Naive B cell (primary cell): ENCODE results near the gene TLL2. TPM values are rescaled to one million over a fixed set of nuclear protein-coding genes. Genes with fewer than 3 reads are reported as not detected.

Source experiments
- ATAC-seq, 2 donors: fragments of 150-1000 bp; cut with Tn5 transposase; 2 replicates each; pipeline ENCODE4 v1.10.0; 2021; ENCODE audit warnings: low read depth in 2 of 2, mild to moderate bottlenecking in 2 of 2, moderate library complexity in 2 of 2
- DNase-seq: peaks from one replicate; pipeline ENCODE4 v3.0.0; 2022
- H3K27ac Mint-ChIP-seq, 6 donors: one replicate each; pipeline ENCODE4 v1.8.0; 2020 to 2022; ENCODE audit warnings: mild to moderate bottlenecking in 6 of 6, mixed read lengths in 6 of 6, moderate library complexity in 5 of 6, inconsistent platforms in 2 of 6
- H3K27me3 Mint-ChIP-seq, 3 donors: one replicate each; pipeline ENCODE4 v1.8.0; 2021 to 2022; ENCODE audit warnings: mixed read lengths in 3 of 3, mild to moderate bottlenecking in 1 of 3
- H3K36me3 Mint-ChIP-seq, 2 donors: one replicate each; pipeline ENCODE4 v1.8.0; 2020 to 2022; ENCODE audit warnings: mixed read lengths in 2 of 2, inconsistent platforms in 1 of 2, mild to moderate bottlenecking in 1 of 2
- H3K4me1 Mint-ChIP-seq, 3 donors: one replicate each; pipeline ENCODE4 v1.8.0; 2020 to 2022; ENCODE audit warnings: mixed read lengths in 3 of 3, inconsistent platforms in 1 of 3, mild to moderate bottlenecking in 1 of 3, moderate library complexity in 1 of 3
- H3K4me3 Mint-ChIP-seq, 8 donors: one replicate each; pipeline ENCODE4 v1.8.0; 2020 to 2022; ENCODE audit warnings: mild to moderate bottlenecking in 8 of 8, mixed read lengths in 8 of 8, moderate library complexity in 8 of 8, inconsistent platforms in 2 of 8
- H3K9me3 Mint-ChIP-seq, 7 donors: one replicate each; pipeline ENCODE4 v1.8.0; 2020 to 2022; ENCODE audit warnings: mixed read lengths in 7 of 7, mild to moderate bottlenecking in 5 of 7, inconsistent platforms in 2 of 7, moderate library complexity in 1 of 7
- polyA plus RNA-seq, 6 donors: library from polyadenylated mRNA; unstranded; fragments of 300-500 nt; fragmentation: Illumina TruSeq; gene quantifications; one replicate each; pipeline ENCODE4 v1.2.3, GENCODE V29; 2021; ENCODE audit warnings: low read depth in 6 of 6

Gene TLL2
- polyA plus RNA-seq, 6 donors from 2014 or later: 0.03 to 0.77 (median 0.32) TPM; not detected in 2

- DNase-seq: no peak
- peak overlapping the region in 1 of 6 donors; percentile 83 for H3K27ac Mint-ChIP-seq
- H3K27me3 Mint-ChIP-seq: peaks cover 0 to 25% (median 7%) of the 10 kb centered on the region in 3 donors
- no peak overlapping the region for H3K4me3 Mint-ChIP-seq
- H3K36me3 Mint-ChIP-seq: no peaks in the 10 kb centered on the region
- no peak for ATAC-seq
- peaks cover 0 to 7% (median 2%) of the 10 kb centered on the region in 3 donors for H3K4me1 Mint-ChIP-seq
- H3K9me3 Mint-ChIP-seq: peaks cover 0 to 2% (median 0%) of the 10 kb centered on the region in 7 donors
These were observed 153.4 kb downstream of the TLL2 start for GRCh38 chr10:96360331-96360730.

GRCh38 chr10:96359616-96360015, 154.1 kb downstream of the TLL2 start:
- H3K36me3 Mint-ChIP-seq: no peaks in the 10 kb centered on the region
- peaks cover 0 to 25% (median 10%) of the 10 kb centered on the region in 3 donors for H3K27me3 Mint-ChIP-seq
- no peak overlapping the region for H3K27ac Mint-ChIP-seq
- H3K4me1 Mint-ChIP-seq: peaks cover 0 to 7% (median 2%) of the 10 kb centered on the region in 3 donors
- no peak overlapping the region for H3K4me3 Mint-ChIP-seq
- H3K9me3 Mint-ChIP-seq: peaks cover 0 to 2% (median 0%) of the 10 kb centered on the region in 7 donors
- no peak for ATAC-seq
- DNase-seq: no peak

DNA sequence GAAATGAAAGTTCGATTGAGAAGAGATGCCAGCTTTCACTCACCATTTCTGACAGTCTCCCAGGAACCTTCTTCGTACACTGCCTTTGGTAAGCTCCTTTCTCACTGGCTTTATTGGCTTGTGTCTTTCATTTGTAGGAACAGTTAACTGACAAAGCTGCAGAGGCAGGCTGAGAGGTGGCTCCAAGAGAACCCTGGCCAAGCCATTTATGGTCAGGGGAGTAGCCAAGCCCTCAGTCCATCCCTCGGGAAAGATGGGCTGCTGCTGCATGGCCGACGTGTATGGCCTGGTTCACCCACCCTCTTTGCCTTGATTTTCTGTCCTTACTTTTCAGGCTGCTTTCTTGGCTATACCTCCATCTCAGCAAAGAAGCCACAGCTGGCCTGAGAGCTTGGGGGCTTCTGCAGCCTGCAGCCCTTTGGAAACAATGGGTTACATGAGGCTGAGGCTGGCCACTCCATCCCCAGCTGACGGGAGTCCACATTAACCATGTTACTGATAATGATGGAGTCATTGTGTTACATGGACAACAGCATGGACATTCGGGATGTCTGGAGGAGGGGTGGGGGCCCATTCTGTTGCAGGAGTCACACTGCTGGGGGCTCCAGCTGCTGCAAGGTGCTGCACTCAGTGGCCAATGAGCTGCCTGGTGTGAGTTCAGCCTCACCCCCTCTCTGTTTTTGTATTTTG, 154.7 kb downstream of the TLL2 start, which contains the start of gene OPALIN:
OPALIN (minus strand) TSS at position 152 of the 690 bp plus-strand sequence; CDS start at position 46, 106 bp downstream.
- ATAC-seq (no peak), DNase-seq (no peak)
- Mint-ChIP-seq H3K27ac (no peak within 1 kb of the TSS), H3K27me3 (peaks cover 0 to 25% (median 10%) of the 10 kb centered on the region in 3 donors), H3K36me3 (no peaks in the 10 kb centered on the region), H3K4me1 (peaks cover 0 to 7% (median 2%) of the 10 kb centered on the region in 3 donors), H3K4me3 (no peak within 1 kb of the TSS), H3K9me3 (peaks cover 0 to 2% (median 0%) of the 10 kb centered on the region in 7 donors)

GRCh38 chr10:96357038-96357620, 156.6 kb downstream of the TLL2 start:
- H3K4me1 Mint-ChIP-seq: peaks cover 0 to 7% (median 2%) of the 10 kb centered on the region in 3 donors
- ATAC-seq (no peak), DNase-seq (no peak)
- H3K9me3 Mint-ChIP-seq: peaks cover 0 to 2% (median 0%) of the 10 kb centered on the region in 7 donors
- H3K27ac Mint-ChIP-seq: no peak overlapping the region
- no peaks in the 10 kb centered on the region for H3K36me3 Mint-ChIP-seq
- H3K4me3 Mint-ChIP-seq: no peak overlapping the region
- H3K27me3 Mint-ChIP-seq: peaks cover 4 to 25% (median 10%) of the 10 kb centered on the region in 3 donors

GRCh38 chr10:96352582-96352981, 161.1 kb downstream of the TLL2 start:
- ATAC-seq (no peak), DNase-seq (no peak)
- H3K27me3 Mint-ChIP-seq: peaks cover 4 to 14% (median 10%) of the 10 kb centered on the region in 3 donors
- H3K4me1 Mint-ChIP-seq: no peaks in the 10 kb centered on the region
- H3K27ac Mint-ChIP-seq: peak overlapping the region in 1 of 6 donors; percentile 54
- no peak overlapping the region for H3K4me3 Mint-ChIP-seq
- H3K36me3 Mint-ChIP-seq: no peaks in the 10 kb centered on the region
- H3K9me3 Mint-ChIP-seq: no peaks in the 10 kb centered on the region

GRCh38 chr10:96352027-96352426, 161.7 kb downstream of the TLL2 start:
- H3K36me3 Mint-ChIP-seq: no peaks in the 10 kb centered on the region
- H3K9me3 Mint-ChIP-seq: peaks cover 0 to 4% (median 0%) of the 10 kb centered on the region in 7 donors
- no peaks in the 10 kb centered on the region for H3K4me1 Mint-ChIP-seq
- ATAC-seq (no peak), DNase-seq (no peak)
- peaks cover 4 to 14% (median 10%) of the 10 kb centered on the region in 3 donors for H3K27me3 Mint-ChIP-seq
- no peak overlapping the region for H3K4me3 Mint-ChIP-seq
- peak overlapping the region in 1 of 6 donors; percentile 28 for H3K27ac Mint-ChIP-seq

- no peaks in the 10 kb centered on the region for H3K36me3 Mint-ChIP-seq
- no peak for ATAC-seq
- peaks cover 0 to 7% (median 4%) of the 10 kb centered on the region in 3 donors for H3K27me3 Mint-ChIP-seq
- peaks cover 9 to 15% (median 13%) of the 10 kb centered on the region in 3 donors for H3K4me1 Mint-ChIP-seq
- DNase-seq: no peak
- H3K27ac Mint-ChIP-seq: no peak overlapping the region
- peaks cover 0 to 9% (median 6%) of the 10 kb centered on the region in 7 donors for H3K9me3 Mint-ChIP-seq
- H3K4me3 Mint-ChIP-seq: no peak overlapping the region
These were observed 167.4 kb downstream of the TLL2 start for GRCh38 chr10:96346295-96346694.

- Mint-ChIP-seq H3K4me3 (no peak overlapping the region), H3K27me3 (peaks cover 0 to 7% (median 4%) of the 10 kb centered on the region in 3 donors), H3K9me3 (peaks cover 0 to 9% (median 6%) of the 10 kb centered on the region in 7 donors), H3K36me3 (no peaks in the 10 kb centered on the region), H3K27ac (no peak overlapping the region), H3K4me1 (peaks cover 9 to 15% (median 13%) of the 10 kb centered on the region in 3 donors)
- DNase-seq (no peak), ATAC-seq (no peak)
These were observed 168.5 kb downstream of the TLL2 start for GRCh38 chr10:96345222-96345621.

DNA sequence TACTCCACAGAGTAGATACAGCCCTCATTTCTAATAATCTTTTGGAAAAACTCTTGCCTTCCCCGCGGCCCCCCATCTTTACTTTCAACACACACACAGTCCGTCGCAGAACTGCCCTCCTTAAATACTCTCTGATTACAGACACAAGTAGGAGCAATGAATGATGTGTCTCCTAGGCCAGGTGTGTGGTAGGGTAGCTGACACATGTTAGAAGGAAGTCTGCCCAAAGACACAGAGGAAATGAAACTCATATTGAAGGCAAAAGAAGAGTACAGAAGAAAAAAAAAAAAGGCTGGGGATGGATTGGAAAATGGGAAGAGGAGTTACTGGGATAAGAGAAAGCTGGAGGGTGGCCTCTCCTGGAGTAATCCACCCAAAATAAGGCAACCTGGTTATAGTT, 169.5 kb downstream of the TLL2 start:
- H3K27ac Mint-ChIP-seq: peak overlapping the region in 2 of 6 donors; percentile 2 to 54
- H3K4me1 Mint-ChIP-seq: peaks cover 9 to 15% (median 13%) of the 10 kb centered on the region in 3 donors
- H3K27me3 Mint-ChIP-seq: peaks cover 0 to 7% (median 4%) of the 10 kb centered on the region in 3 donors
- ATAC-seq (peak; percentile 55 to 81), DNase-seq (peak; percentile 5)
- no peaks in the 10 kb centered on the region for H3K36me3 Mint-ChIP-seq
- no peak overlapping the region for H3K4me3 Mint-ChIP-seq
- H3K9me3 Mint-ChIP-seq: peaks cover 0 to 9% (median 6%) of the 10 kb centered on the region in 7 donors

- no peak for ATAC-seq
- H3K27ac Mint-ChIP-seq: peak overlapping the region in 1 of 6 donors; percentile 50
- no peak for DNase-seq
These were observed 171.3 kb downstream of the TLL2 start for GRCh38 chr10:96342402-96342801.

DNA sequence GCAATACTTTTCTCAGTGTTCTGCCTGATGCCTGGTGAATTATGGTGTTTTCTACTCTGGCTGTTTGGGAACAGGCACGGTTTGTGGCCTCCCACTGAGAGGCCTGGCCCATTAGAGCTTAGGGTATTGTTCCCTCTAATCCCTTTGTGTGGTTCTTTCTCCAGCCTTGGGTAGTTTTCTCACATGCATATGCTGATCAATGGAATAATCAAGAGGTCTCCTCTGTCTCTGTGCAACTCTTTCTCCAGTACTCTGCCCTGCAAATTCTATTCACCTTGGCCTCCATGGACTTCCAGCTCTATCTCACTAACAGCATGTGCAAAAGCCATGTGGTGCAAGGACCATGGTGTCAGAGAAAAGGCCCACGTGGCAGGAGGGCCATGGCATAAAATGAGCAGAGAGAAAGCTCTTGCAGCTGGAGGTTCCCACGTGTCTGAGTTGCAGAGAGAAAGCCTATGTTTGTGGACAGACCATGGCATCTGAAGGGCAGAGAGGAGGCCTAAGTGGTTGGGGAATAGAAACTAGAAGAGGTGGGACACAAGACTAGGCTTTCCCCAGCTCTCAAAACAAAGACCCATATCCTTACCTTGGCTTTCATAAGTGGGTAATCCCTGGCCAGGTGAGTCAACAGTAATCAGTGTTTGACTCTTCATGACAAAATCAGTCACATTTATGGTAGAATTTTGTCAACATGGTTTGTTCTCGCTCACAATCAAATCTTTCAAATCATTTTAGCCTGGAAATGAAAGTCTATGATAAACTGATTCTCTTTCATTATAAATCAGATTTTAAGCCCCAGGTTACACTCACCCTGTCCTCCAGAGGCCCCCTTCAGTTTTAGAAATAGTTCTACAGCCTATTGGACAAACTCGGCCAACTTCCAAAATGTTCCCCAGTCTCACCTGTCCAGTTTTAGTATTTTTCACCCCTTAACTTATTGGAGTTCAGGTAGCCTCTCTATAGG, 172.2 kb downstream of the TLL2 start:
- no peak for ATAC-seq

More at GRCh38 chr10:96342402-96342801, 171.3 kb downstream of the TLL2 start:
- Mint-ChIP-seq H3K36me3 (no peaks in the 10 kb centered on the region), H3K9me3 (peaks cover 0 to 9% (median 6%) of the 10 kb centered on the region in 7 donors), H3K4me1 (peaks cover 9 to 15% (median 13%) of the 10 kb centered on the region in 3 donors), H3K4me3 (no peak overlapping the region), H3K27me3 (peaks cover 0 to 7% (median 4%) of the 10 kb centered on the region in 3 donors)

DNA sequence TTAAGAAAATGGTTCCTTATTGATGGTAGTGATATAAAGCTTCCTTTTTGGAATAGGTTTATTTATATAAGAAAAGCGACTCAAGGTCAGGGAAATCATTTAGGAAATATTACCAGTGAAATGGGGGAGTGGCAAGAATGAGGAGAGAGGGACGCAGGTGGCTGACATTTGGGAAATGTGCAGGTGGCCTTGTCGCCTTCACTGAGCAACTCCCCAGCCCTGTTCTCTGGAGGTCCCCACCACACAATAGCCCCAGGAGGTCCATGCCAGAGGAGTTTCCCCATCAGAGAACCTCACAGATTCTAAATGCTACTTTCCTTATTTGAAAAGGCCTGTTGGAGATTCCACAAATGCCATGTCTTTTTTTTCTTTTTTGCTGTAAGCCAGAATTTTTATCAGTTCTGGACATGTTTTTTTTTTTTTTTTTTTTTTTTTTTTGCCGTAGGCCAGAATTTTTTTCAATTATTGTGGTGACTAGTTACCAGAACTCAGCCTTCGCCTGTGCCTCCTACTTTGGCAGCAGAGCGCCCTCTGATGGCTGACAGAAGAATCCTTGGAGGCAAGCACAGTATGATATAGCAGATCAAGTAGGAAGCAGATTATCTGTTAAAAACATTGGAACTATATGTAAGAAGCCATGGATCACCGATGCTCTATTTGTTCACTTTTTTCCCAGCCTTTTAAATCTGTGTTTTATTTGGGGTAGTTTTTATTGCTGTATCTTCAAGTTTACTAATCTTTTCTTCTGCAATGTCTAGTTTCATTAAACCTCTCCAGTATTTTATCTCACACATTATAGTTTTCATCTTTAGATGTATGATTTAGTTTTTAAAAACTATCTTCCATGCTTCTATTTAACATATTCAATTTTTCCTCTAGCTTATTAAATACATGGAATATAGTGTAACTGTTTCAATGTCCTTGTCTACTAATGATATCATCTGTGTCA, 173.5 kb downstream of the TLL2 start:
- Mint-ChIP-seq H3K27me3 (peaks cover 0 to 7% (median 4%) of the 10 kb centered on the region in 3 donors), H3K27ac (peak overlapping the region in 3 of 6 donors; percentile 19 to 80 (median 45)), H3K36me3 (no peaks in the 10 kb centered on the region), H3K4me1 (peaks cover 9 to 15% (median 13%) of the 10 kb centered on the region in 3 donors), H3K9me3 (no peaks in the 10 kb centered on the region), H3K4me3 (peak overlapping the region in 1 of 8 donors; percentile 18)
- DNase-seq (peak; percentile 42), ATAC-seq (peak; percentile 73 to 87)

More for the DNA sequence above, 172.2 kb downstream of the TLL2 start:
- no peak for DNase-seq
- H3K27ac Mint-ChIP-seq: peak overlapping the region in 2 of 6 donors; percentile 7 to 45
- peaks cover 0 to 7% (median 4%) of the 10 kb centered on the region in 7 donors for H3K9me3 Mint-ChIP-seq
- H3K4me3 Mint-ChIP-seq: no peak overlapping the region
- H3K36me3 Mint-ChIP-seq: no peaks in the 10 kb centered on the region
- peaks cover 0 to 7% (median 4%) of the 10 kb centered on the region in 3 donors for H3K27me3 Mint-ChIP-seq
- H3K4me1 Mint-ChIP-seq: peaks cover 9 to 15% (median 13%) of the 10 kb centered on the region in 3 donors
